Stimulated activated CD4-positive, alpha-beta T cell treated with anti-CD3 and anti-CD28 coated beads, Interleukin-12 subunit alpha, Interleukin-12 subunit beta, amount 100 ng/mL, for 24 hours (primary cell): ENCODE measurements around the gene KPNB1.

Experiments used
- DNase-seq, 2 experiments: peaks; one replicate each; pipeline ENCODE4 v3.0.0-alpha.2; 2020; ENCODE audit warnings: low read depth in 2 of 2

KPNB1 gene

DNA sequence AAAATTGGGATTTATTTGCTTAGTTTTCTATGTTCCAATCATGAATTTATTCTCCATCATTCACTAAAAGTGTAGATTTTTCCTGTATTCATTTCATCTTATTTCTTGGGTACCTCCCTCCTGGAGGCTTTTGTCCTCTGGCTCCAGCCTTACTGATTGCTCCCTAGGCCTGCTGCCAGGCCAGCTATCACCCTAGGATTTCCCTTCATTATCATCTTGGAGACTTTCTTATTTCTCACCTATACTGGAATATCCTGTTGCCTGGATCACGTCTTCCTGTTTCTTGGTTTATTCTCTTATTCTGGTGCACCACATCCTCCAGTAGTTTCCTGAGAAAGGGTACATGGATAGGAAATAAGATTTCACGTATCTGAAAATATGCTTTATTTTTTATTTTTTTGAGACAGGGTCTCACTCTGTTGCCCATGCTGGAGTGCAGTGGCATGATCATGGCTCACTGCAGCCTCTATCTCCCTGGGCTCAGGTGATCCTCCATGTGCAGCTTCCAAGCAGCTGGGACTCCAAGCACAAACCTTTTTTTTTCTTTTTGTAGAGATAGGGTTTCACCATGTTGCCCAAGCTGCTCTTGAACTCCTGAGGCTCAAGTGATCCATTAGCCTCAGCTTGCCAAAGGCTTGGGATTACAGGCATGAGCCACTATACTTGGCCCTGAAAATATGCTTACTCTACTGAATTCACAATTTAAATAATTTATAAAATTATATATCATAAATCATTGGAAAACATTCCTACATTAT lies 13.3 kb upstream of the KPNB1 start:
- DNase-seq, result no peak

DNA sequence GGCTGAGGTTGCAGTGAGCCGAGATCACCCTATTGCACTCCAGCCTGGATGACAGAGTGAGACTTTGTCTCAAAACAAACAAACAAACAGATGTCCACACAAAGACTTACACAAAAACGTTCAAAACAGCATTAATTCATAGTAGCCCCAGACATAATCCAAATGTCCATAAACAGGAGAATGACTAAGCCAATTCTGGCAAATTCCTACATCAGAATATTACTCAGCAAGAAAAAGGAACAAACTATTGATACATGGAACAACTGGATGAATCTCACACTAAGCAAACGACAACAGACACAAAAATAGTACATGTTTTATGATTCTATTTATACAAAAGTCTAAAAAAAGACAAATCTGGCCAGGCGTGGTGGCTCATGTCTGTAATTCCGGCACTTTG lies 10.8 kb upstream of the KPNB1 start:
- DNase-seq, result no peak

DNA sequence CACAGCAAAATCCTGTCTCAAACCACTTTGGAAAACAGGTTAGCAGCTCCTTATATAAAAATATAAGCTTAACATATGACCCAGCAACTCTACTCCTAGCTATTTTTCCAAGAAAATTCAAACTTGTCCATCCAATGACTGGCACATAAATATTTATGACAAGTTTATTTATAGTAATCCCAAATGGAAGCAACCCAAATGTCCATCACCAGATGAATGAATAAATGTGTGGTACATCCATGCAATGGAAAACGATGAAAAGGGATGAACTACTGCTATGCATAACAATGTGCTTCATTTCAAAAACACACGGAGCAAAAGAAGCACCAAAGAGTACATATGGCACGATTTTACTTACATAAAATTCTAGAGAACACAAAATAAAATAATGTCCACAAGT lies 9.6 kb upstream of the KPNB1 start:
- DNase-seq, result no peak

DNA sequence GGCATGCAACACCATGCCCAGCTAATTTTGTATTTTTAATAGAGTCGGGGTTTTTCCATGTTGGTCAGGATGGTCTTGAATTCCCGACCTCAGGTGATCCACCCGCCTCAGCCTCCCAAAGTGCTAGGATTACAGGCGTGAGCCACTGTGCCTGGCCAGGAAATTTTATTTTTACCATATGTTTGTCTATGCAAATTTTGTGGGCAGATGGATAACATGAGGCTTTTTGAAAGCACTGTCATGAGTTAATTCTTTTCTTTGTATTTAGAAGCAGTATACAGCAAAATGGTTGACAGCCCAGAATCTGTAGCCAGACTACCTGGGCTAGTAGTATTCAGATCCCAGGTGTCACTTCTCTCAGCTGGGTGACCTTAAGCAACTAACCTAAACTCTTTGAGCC lies 8.5 kb upstream of the KPNB1 start:
- DNase-seq, result no peak

DNA sequence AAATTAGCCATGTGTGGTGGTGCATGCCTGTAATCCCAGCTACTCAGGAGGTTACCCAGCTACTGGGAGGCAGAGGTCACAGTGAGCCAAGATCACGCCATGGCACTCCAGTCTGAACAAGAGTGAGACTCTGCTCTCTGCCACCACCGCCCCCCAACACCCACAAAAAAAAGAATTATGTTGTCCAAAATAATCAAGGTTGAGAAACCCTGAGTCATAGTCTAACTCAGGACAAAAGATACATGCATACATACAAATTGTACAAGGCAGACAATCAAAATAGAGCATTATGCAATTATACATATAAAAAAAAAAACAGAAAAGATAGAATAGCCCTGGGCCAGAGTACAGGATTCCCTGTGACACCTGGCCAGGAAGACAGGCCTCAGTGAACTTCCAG lies 6.6 kb upstream of the KPNB1 start:
- DNase-seq, result no peak

DNA sequence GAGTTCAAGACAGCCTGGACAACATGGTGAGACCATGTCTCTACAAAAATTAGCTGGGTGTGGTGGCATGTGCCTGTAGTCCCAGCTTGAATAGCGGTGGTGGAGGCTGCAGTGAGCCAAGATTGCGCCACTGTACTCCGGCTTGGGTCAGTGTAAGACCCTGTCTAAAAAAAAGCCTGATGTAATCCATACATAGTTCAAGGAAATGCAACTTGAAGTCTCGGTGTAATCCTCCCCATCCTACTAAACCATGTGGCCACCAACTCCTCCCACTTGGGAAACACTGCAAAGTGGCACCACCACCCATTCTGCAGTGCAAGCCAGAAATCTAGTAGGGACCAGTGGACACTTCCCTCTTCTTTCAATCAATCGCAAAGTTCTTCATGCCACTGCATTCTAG lies 5.4 kb upstream of the KPNB1 start:
- no peak for DNase-seq

DNA sequence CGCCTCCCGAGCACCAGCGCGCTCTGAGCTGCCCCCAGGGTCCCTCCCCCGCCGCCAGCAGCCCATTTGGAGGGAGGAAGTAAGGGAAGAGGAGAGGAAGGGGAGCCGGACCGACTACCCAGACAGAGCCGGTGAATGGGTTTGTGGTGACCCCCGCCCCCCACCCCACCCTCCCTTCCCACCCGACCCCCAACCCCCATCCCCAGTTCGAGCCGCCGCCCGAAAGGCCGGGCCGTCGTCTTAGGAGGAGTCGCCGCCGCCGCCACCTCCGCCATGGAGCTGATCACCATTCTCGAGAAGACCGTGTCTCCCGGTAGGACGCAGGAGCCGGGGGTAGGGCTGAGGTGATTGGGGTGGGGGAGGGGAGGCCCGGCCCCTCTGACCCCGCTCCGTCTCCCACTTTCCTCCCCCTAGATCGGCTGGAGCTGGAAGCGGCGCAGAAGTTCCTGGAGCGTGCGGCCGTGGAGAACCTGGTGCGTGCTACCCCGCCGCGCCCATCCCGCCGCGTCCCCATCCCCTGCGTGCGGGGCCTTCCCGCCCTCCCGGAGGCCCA lies 329 bp downstream of the KPNB1 start:
- DNase-seq, result no peak

DNA sequence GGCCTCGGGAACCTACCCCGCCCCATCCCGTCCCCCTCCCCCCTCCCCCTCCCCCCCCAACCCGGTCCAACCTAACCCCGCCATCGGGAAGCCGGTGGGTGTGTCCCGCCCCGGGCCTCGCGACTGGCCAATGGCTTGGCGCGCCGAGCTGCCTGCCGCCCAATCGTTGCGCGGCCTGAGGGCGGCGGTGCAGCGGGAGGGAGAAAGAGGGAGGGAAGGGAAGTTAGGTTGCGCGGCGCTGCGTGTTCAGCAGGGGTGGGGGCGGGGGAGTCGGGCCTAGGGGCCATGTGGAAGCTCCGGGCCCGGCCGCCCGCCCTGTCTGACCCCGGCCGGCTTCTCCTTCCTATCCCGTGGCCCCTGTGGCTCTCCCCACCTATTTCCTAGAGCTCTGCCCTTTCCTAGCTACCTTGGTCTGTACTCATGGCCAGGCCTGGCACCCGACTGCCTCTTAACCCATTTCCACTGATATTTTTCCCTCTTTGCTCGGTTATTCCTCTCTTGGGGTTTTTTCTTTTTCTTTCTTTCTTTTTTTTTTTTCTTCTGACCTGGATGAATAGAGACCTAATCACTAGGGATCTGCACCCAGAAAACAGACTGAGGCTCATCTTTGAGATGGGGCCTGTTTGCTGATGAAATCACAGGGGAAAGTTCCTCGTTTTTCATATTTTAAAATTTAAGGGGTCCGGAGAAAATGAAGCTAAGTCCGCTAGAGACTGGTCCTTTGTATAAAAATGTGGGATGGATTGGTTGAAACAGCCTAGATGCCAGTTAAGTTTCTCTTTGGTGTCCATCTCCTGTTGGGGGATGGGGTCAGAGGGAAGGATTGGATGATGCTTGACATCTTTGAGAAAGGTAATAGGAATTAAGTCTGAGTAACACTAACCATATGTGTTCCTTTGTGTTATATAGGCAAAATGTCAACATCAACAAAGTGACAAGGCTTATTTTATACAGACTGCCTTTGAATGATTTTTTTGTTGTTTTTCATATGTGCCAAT lies 1.1 kb downstream of the KPNB1 start:
- peak; percentile 91 to 94 for DNase-seq

DNA sequence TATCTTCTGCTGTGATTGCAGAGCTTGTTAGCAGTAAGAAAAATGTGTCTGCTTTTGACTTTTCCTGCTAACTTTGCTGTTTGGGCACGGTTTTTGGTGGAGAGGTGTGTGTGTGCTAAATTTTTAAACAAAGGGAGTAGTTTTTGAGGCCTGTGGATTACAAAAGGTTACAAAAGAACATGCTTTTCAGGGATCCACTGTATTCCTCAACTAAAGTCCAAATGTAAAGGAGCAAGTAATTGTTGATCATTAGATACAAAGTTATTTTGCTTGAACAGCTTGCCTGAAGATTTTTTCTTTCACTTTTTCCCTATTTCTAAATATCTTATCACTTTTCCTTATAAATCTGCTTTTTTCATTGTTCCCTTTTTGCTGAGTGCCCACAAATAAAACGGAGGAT lies 2.0 kb downstream of the KPNB1 start:
- no peak for DNase-seq

DNA sequence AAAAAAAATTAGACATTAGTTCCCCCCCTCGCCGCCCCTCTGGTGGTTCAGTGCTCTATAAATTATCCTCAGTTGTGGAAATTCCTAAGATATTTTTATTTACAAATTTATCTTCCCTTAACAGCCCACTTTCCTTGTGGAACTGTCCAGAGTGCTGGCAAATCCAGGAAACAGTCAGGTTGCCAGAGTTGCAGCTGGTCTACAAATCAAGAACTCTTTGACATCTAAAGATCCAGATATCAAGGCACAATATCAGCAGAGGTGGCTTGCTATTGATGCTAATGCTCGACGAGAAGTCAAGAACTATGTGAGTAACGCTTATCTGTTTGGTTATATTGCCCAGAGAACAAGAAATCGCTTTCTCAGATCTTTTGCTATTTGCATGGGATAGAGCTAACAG lies 2.9 kb downstream of the KPNB1 start:
- no peak for DNase-seq

DNA sequence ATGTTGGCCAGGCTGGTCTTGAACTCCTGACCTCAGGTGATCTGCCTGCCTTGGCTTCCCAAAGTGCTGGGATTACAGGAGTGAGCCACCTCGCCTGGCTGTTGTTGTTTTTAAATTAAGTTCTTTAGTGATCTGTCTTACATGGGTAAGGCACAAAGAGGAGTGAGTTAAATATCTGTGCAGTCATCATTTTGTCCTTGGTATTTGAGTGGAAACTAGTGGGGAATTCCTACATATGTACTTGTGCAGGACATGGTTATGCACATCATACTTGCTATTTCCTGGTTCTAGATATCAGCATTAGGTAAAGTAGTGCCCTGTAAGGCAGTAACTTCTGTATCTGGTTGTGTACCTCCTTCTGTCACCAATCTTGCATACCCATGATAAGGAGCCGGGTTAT lies 3.7 kb downstream of the KPNB1 start:
- DNase-seq, result no peak

DNA sequence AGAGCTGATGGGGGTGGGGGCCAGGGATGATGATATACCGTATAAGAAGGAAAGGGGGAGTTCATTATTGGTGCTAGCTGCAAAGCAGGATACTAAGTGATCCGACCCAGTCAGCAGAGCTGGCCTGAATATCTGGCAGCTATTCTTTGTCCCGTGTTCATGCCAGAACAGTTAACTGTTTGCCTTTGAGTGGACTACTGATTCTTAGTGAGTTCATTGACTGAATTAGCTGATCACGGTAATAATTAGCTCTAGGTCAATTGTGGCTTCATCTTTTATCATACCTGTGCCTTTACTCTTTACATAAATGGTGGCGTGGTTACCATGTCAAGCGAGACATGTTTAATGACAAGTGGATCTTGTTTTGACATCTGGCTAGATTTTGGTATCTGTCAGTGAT lies 5.3 kb downstream of the KPNB1 start:
- no peak for DNase-seq

DNA sequence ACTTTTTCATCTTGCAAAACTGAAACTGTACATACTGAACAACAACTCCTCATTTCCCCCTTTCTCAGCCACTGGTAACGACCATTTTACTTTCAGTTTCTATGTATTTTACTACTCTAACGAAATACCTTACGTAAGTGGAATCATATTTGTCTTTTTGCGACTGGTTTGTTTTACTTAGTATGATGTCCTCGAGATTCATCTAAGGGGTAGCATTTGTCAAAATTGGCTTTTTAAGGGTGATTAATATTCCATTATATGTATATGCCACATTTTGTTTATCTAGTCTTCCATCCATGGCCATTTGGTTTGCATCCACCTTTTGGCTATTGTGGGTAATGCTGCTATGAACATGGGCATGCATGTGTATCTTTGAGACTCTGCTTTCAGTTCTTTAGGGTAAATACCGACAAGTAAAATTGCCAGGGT lies 10.4 kb downstream of the KPNB1 start:
- DNase-seq, result no peak

DNA sequence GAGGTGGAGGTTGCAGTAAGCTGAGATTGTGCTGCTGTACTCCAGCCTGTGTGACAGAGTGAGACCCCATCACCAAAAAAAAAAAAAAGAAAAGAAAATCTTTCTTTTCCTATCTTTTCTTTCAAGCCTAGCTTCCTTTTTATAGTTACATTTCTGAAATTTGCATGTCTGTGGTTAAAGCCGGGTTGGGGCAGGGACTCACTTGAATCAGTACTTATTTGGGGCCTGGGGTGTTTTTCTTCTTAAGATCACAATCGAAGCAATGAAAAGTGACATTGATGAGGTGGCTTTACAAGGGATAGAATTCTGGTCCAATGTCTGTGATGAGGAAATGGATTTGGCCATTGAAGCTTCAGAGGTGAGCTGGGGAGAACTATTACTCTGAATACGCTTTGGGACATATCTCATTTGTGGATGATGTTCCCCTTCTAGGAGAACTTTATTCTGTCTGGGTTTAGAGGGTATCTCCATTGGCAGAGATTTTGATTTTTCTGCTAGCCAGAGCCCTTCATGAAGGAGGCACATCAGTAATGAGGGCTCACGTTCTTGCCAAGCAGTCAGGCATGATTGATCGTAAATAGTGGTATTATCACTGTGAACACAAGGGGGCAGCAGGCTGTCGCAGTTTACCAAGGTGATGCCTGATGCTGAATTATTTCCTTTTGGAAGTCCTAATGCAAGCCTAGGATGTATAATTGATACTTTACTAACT lies 14.3 kb downstream of the KPNB1 start:
- DNase-seq, result peak; percentile 21 to 46

DNA sequence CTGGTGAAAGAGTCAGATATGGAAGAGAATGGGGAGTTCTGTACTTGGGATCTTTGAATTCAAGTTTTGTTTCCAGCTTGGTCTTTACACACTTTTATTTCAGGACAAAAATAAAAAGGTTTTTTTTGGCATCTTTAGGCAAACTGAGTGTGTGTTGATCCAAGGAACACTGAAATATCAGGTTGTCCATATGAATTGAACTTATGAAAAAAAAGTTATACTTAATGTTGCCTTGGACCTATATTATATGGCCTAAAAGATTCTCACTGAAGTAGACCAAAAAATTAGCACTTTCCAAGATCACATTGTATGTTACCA lies 14.9 kb downstream of the KPNB1 start:
- DNase-seq, result no peak

DNA sequence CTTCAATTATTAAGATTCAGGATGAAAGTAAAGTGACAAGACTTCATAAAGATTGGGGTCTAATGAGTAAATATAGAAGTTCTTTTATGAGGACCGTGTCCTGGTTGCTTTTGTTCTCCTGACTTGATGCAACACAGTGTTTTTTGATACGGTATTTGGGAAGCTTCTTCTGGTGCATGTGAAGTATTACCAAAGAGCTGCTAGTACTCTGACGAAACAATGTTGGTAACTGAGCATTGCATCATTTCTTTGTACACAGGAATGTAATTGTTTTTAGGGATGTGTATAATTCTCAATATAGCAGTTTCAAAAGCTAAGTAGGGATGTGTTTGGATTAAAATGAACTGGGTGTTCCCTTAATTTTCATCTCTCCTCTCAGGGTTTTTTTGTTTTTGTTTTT lies 15.9 kb downstream of the KPNB1 start:
- DNase-seq, result no peak

DNA sequence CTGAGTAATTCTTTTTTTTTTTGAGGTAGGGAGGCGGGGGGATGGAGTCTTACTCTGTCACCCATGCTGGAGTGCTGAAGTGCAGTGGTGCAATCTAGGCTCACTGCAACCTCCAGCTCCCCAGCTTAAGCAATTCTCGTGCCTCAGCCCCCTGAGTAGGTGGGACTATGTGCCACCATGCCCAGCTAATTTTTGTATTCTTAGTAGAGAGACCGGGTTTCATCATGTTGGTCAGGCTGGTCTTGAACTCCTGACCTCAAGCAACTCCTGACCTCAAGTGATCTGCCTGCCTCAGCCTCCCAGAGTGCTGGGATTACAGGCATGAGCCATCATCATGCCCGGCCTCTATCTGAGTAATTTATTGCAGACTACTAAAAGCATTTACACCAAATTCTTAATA lies 19.4 kb downstream of the KPNB1 start:
- no peak for DNase-seq

DNA sequence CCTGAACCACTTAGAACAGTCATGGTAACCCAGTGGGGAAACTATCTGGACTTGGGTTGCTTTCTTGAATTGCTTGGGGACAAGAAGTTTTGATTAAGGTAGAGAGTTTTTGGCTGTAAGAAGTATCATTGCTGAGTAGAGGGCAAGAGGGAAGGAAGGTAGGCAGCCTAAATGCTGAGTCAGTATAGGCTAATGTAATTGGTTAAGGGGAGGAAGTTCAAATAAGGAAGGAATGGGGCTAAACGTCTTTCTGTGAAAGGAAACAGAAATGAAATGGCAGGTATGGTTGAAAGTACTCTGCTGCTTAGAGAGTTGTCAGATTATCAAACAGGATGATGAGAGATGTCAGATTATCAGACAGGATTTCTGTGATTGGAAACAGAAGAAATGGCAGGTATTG lies 20.3 kb downstream of the KPNB1 start:
- DNase-seq, result no peak

DNA sequence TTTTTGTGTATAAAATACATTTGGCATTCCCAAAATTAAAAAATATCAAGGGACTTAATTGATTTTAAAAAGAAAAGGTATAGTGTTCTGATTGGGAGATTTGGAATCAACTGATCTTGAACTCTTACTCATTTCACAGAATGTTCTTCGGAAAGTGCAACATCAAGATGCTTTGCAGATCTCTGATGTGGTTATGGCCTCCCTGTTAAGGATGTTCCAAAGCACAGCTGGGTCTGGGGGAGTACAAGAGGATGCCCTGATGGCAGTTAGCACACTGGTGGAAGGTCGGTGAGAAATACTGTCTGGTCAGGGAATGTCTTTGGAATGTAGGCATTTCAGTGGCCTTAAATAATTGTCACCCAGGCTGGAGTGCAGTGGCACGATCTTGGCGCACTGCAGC lies 24.8 kb downstream of the KPNB1 start:
- no peak for DNase-seq

DNA sequence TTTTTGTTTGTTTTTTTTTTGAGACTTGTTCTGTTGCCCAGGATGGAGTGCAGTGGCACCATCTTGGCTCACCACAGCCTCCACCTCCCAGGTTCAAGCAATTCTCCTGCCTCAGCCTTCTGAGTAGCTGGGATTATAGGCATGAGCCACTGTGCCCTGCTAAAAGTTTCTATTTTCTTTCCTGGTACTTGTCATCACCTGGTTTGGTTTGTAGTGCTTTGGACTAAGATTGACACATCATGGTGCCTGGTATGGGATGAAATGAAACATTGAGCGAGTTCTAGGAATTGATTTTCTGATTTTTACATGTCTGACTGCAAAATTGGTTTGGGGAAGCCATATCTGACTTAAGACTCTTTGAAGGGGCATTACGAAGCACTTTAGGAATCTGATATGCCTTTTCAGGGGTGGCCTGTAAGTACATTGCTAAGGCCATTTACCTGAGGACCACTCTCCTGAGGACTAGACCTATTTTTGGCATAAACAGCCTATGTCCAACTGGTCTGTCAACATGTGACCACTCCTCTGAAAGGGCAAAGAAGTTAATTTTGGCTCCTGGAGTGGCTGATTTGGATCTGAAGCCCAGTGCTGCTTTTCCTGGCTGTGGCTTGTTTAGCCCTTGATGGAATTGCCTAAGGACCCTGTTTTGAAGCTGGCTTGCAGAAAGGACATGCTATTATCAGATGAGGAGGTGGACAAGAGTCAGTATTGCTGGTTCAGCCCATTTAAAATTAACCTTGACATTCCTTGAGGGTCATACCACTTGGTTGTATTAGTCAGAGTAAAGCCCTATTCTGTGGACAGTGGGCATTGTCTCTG lies 25.9 kb downstream of the KPNB1 start:
- DNase-seq, result no peak

DNA sequence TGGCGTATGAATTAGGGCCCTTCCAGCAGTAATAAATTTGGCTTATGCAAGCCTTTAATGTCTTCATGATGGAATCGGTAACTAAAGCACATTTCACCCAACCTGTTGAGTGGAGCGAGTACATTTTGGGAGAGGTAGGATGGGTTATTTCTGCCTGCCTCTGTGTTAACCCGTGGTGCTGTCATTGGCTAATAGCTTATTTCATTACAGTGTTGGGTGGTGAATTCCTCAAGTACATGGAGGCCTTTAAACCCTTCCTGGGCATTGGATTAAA lies 26.4 kb downstream of the KPNB1 start:
- no peak for DNase-seq
